ENCODE data around the gene DCAF8L2. TPM values are rescaled to one million over a fixed set of nuclear protein-coding genes. Genes with fewer than 3 reads are reported as not detected.
"Not testable (repeated sequence)": the region's sequence is repeated elsewhere in the genome, so short reads cannot be mapped to it uniquely, and the experiment has no call there.

Gene DCAF8L2
- polyA plus RNA-seq, 4 donors: not detected

- no peak for DNase-seq (ENCODE audit: low read depth in 4 of 4, low spot score in 2 of 4)
These were observed 84.3 kb downstream of the DCAF8L2 start for GRCh38 chrX:27674491-27674890.

- no peak for DNase-seq (ENCODE audit: low read depth in 4 of 4, low spot score in 2 of 4)
These were observed 85.3 kb downstream of the DCAF8L2 start for GRCh38 chrX:27675493-27675892.

GRCh38 chrX:27679281-27679680, 89.1 kb downstream of the DCAF8L2 start:
- DNase-seq (ENCODE audit: low read depth in 4 of 4, low spot score in 2 of 4): no peak

GRCh38 chrX:27680726-27681125, 90.6 kb downstream of the DCAF8L2 start:
- no peak for DNase-seq (ENCODE audit: low read depth in 4 of 4, low spot score in 2 of 4)

- not testable (repeated sequence) for DNase-seq (ENCODE audit: low read depth in 4 of 4, low spot score in 2 of 4)
These were observed 93.5 kb downstream of the DCAF8L2 start for GRCh38 chrX:27683566-27684208.

GRCh38 chrX:27694667-27695066, 104.5 kb downstream of the DCAF8L2 start:
- DNase-seq (ENCODE audit: low read depth in 4 of 4, low spot score in 2 of 4): no peak

- no peak for DNase-seq (ENCODE audit: low read depth in 4 of 4, low spot score in 2 of 4)
These were observed 116.4 kb downstream of the DCAF8L2 start for GRCh38 chrX:27706526-27706925.

- DNase-seq (ENCODE audit: low read depth in 4 of 4, low spot score in 2 of 4): no peak
These were observed 125.5 kb downstream of the DCAF8L2 start for GRCh38 chrX:27715610-27716009.

- no peak for DNase-seq (ENCODE audit: low read depth in 4 of 4, low spot score in 2 of 4)
These were observed 138.1 kb downstream of the DCAF8L2 start for GRCh38 chrX:27728291-27728690.

GRCh38 chrX:27731962-27732361, 141.8 kb downstream of the DCAF8L2 start:
- no peak for DNase-seq (ENCODE audit: low read depth in 4 of 4, low spot score in 2 of 4)

GRCh38 chrX:27735914-27736313, 145.8 kb downstream of the DCAF8L2 start:
- no peak for DNase-seq (ENCODE audit: low read depth in 4 of 4, low spot score in 2 of 4)

- DNase-seq (ENCODE audit: low read depth in 4 of 4, low spot score in 2 of 4): no peak
These were observed 150.8 kb downstream of the DCAF8L2 start for GRCh38 chrX:27740933-27741332.

GRCh38 chrX:27743521-27743920, 153.4 kb downstream of the DCAF8L2 start:
- not testable (repeated sequence) for DNase-seq (ENCODE audit: low read depth in 4 of 4, low spot score in 2 of 4)

- no peak for DNase-seq (ENCODE audit: low read depth in 4 of 4, low spot score in 2 of 4)
These were observed 156.4 kb downstream of the DCAF8L2 start for GRCh38 chrX:27746516-27746915.

GRCh38 chrX:27750298-27750697, 160.2 kb downstream of the DCAF8L2 start:
- not testable (repeated sequence) for DNase-seq (ENCODE audit: low read depth in 4 of 4, low spot score in 2 of 4)

GRCh38 chrX:27751976-27752375, 161.8 kb downstream of the DCAF8L2 start:
- no peak for DNase-seq (ENCODE audit: low read depth in 4 of 4, low spot score in 2 of 4)

GRCh38 chrX:27765718-27766117, 175.6 kb downstream of the DCAF8L2 start:
- DNase-seq (ENCODE audit: low read depth in 4 of 4, low spot score in 2 of 4): no peak

- no peak for DNase-seq (ENCODE audit: low read depth in 4 of 4, low spot score in 2 of 4)
These were observed 177.2 kb downstream of the DCAF8L2 start for GRCh38 chrX:27767387-27767786.

- DNase-seq (ENCODE audit: low read depth in 4 of 4, low spot score in 2 of 4): no peak
These were observed 185.8 kb downstream of the DCAF8L2 start for GRCh38 chrX:27775984-27776383.

GRCh38 chrX:27796640-27797257, 206.6 kb downstream of the DCAF8L2 start:
- DNase-seq (ENCODE audit: low read depth in 4 of 4, low spot score in 2 of 4): no peak

- no peak for DNase-seq (ENCODE audit: low read depth in 4 of 4, low spot score in 2 of 4)
These were observed 207.4 kb downstream of the DCAF8L2 start for GRCh38 chrX:27797575-27797974.

Data from left renal cortex interstitium (tissue), 4 donors.